Stimulated activated CD8-positive, alpha-beta memory T cell treated with anti-CD3 and anti-CD28 coated beads, Interleukin-15, amount 100 ng/mL, for 1 hour (primary cell): Measurements from ENCODE around the gene ANO1.
A peak's percentile ranks its signal among the peaks of the same experiment; 100 is the strongest.

Experiments
- DNase-seq: peaks from one replicate; pipeline ENCODE4 v3.0.0-alpha.2; 2020; ENCODE audit warnings: low read depth

The ANO1 gene

DNA sequence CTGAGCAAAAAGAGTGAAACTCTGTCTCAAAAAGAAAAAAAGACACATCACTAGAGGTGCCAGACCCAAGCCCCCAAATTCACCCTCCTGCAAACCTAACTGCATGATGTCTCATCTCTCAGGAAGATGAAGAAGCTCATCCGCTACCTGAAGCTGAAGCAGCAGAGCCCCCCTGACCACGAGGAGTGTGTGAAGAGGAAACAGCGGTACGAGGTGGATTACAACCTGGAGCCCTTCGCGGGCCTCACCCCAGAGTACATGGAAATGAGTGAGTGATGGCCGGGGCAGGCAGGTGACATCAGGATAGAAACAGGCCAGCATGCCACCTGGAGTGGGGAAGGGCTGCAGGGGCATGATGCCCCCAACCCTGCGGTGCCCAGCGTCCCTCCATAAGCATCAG, 89.0 kb downstream of the ANO1 start:
- DNase-seq = no peak

DNA sequence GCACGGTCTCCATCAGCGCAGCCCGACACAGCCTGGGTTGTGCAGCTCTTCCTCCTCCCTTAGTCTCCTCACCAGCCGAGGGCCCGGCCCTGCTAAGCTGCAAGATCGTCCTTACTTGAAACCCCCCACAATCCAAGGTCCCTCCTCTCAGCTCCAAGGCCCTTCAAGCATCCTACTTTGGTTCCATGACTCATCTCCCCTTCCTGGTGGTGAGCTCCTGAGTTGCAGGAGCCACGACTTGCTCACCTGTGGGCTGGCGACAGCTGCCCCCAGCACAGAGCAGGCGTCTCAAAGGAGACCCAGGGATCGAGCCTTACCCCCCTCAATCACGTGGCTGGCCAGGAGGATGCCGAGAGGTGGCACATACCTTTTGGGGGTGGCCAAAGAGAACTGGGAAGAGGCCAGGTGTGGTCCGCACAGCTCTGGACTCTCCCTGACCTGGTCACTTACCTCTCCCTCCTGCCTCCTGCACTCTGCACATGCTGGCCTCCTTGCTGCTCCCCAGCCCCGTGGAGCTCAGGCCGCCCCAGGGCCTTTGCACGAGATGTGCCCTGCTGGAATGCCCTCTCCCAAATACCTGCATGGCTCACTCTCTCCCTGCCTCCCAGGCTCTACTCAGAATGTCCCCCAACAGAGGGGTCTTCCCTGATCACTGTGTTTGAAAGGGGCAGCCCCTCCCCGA, 89.7 kb downstream of the ANO1 start:
- no peak for DNase-seq

DNA sequence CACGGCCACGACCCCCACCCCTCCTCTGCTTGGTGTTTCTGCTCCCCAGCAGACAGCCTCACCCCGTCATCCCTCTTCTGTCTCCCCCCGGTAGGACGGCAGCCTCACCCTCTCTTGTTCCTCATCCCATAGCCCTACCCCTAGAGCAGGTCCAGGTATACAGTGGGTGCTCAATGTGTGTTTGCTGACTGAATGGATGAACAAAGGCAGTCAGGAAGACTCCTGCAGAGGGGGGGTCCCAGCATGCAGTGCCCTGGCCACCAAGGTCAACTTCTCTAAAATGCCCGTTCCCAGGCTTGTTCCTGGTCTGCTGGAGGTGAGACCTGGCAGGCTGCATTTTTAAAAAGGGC, 90.3 kb downstream of the ANO1 start:
- DNase-seq = no peak

DNA sequence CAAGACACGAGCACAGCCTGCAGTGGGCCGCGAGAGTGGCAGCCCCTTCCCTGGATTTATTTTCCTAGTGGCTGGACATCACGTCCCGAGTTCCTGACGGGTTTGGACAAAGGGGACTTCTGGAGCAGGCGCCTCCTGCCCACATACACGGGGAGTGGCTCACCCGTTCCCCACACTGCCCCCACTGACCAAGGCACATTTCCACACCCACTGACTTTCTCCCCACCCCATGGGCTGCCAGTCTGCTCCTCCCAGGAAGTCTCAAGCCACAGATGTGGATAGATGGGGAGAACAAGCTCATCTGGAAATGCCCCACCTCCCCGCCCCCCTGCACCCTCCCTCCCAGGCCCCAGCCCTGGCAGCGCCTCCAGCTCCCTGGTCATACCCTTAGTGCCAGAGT, 91.0 kb downstream of the ANO1 start:
- DNase-seq = no peak

DNA sequence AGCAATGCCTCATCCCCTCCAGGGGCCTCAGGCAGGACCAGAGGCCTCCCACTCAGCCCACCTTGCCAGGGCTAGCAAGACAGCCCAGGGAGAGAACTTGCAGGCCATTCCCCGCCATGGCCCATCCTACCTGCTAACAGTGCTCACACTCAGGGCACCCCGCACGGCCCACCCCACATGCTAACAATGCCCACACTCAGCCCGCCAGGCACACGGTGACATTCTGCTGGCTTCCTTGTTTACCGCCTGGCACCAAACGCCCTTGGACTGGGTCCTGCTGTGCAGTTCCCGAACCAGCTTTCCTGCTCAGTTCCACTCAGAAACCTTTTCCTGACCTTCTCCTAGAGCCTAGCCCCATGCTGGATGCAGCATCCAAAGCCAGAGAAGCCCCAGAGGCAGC, 91.5 kb downstream of the ANO1 start:
- DNase-seq = no peak

DNA sequence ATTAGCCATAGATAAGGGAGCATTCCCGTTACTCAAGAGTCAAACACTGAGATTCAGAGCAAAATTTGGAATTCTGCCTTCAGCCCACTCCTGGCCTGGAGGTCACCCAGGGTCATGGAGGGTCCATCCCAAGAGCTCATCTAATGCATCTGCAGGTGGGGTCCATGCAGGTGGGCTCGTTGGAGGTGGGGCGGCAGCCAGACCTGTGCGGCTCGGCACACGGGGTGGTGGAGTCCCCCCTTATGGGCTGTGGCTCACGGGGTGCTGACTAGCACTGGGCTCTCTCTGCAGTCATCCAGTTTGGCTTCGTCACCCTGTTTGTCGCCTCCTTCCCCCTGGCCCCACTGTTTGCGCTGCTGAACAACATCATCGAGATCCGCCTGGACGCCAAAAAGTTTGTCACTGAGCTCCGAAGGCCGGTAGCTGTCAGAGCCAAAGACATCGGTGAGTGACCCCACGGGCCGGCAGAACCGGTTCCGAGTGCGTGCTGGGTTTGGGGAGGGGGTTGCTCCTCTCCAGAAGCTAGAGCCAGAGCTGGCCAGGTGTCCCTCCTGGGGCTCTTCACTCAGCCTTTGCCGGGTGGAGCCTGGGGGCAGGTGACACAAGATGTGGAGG, 92.6 kb downstream of the ANO1 start:
- DNase-seq = no peak

DNA sequence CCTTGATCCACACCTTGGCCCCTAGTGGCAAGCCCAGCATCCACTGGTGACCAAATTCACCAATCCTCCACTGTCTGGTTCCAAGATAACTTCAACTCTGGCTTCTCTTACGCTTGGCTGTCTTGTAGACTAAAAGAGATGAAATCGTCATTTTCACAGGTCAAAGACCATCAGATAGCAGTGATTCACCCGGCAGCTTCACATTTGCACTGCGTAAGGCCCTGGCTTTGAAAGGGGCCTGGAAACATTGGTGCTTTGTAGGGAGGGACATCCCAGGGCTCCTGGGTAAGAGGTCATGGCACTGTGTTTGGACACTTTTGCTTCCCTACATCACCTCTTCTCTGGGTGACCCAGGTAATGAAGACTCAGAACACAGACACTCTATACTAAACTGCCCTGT, 94.9 kb downstream of the ANO1 start:
- DNase-seq = no peak

DNA sequence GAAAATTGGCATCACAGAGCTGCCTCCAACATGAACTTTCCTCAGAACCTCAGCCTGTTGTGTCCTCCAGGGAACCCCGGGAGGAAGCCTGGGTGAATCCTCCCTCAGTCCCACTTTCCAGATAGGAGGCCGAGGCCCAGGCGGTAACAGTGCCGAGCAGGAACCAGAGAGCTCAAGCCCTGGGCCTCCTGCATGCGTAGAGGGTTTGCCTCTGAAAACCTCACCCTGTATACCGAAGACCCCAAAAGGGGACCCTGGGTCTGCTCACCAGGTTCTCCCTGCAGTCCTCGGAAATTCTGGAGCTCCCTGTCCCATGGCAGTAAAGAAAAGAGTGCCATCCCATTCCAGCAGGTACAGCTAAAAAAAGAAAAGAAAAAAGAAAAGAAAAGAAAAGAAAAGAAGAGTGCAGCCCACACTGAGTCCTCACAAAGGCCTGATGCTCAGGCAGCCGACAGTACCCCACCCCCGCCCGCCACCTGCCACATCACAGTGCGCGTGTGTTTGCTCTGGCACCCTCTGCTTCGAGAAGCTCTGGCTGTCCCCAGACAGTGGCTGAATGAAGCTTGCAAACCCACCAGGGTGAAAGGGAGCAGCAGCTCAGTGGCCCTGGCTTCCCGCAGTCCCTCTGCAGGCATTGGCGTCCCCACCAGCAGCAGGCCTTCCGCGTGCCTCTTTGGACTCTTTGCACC, 96.6 kb downstream of the ANO1 start:
- no peak for DNase-seq

DNA sequence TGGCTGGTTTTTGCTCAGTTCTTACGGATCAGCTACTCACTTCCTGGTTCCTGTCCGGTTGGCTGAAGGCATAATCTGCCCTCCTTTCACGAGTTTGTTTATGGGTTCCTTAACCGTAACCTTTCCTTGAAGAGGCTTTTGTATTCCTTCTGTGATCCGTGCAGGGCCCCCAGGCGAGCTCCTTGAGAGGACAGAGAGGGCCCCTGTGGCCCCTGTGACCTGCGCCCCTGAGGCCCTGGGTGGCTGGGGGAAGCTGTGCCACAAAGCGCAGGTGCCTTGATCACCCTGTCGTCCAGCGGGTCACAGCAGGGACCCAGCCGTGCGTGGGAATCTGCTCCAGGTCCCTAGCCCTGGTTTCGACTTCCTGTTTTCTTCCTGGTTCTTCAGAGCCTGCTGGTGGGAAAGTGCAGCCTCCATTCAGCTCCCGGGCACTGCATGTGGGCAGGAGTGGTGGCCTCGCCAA, 97.2 kb downstream of the ANO1 start:
- no peak for DNase-seq

DNA sequence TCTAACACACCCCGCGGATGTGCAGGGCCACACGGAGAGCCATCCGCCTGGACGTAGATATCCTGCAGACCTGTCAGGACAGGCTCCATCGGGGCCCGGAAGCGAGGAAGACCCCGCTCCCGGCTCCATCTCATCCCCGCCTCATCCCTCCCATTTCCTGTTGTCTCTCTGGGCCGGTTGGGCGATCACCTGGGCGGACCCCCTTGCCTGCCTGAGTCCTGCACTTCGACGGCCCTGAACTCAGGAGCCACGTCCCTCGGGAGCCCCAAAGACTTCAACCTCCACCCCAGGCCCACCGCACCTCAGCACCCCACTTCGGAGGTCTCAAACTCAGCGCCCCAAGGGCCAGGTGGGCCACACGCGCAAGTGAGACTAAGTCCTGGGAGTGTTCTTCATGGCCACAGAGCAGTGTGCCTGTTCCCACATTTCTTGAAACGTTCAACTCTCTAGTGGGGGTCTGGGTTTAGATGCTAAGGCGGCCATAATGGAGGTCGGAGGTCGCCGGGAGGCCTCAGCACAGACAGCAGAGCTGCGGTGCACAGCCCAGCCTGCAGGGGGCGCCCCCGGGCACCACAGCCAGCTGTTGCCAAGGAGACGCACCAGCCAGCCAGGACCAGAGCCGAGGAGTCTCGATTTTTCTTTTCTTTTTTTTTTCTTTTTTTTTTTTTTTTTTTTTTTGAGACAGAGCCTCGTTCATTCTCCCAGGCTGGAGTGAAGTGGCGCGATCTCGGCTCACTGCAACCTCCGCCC, 99.0 kb downstream of the ANO1 start:
- DNase-seq = peak; percentile 8

DNA sequence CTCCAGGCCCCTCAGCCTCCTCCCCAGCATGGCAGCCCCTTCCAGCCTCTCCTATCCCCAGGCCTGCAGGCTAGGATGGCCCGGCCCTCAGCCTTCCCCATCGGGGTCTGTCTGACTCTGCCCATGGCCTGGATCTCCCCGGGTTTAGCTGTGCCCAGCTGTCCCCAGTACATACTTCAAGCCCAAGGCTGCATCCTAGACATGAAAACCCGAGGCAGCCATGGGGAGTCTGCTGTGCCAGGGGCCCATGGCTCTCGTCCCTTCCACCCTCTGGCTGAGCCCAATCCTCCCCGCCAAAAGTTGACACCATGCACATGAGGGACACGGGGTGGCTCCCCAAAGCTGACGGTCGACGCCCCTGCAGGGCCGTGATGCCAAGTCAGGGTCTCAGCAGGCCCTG, 102.8 kb downstream of the ANO1 start:
- no peak for DNase-seq

DNA sequence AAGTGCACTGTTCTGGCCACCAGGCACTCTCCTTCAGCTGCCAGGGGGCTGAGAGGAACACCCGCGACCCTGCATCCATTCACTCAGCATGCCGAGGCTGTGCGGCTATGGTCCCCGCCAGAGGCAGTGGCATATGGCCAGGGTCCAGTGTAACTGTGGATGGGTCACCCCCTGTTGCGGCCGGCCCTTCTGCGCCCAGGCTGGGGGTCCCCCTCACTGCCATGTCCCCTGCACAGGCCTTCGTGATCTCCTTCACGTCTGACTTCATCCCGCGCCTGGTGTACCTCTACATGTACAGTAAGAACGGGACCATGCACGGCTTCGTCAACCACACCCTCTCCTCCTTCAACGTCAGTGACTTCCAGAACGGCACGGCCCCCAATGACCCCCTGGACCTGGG, 104.1 kb downstream of the ANO1 start:
- no peak for DNase-seq

DNA sequence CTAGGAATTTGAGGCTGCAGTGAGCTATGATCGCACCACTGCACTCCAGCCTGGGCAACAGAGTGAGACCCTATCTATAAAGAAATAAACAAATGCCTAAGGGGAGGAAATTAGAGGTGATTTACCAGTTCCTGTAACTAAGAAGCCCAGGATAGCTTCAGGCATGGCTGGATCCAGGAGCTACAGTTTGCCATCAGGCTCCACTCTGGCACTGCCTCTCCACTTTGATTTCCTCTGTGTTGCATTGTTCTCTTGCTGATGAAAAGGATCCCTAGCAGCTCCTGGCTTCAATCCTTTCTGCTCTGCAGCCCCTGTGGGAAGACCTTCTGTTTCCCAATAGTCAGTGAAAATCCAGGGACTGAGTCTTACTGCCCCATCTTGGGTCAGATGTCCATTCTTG, 104.9 kb downstream of the ANO1 start:
- DNase-seq = no peak

DNA sequence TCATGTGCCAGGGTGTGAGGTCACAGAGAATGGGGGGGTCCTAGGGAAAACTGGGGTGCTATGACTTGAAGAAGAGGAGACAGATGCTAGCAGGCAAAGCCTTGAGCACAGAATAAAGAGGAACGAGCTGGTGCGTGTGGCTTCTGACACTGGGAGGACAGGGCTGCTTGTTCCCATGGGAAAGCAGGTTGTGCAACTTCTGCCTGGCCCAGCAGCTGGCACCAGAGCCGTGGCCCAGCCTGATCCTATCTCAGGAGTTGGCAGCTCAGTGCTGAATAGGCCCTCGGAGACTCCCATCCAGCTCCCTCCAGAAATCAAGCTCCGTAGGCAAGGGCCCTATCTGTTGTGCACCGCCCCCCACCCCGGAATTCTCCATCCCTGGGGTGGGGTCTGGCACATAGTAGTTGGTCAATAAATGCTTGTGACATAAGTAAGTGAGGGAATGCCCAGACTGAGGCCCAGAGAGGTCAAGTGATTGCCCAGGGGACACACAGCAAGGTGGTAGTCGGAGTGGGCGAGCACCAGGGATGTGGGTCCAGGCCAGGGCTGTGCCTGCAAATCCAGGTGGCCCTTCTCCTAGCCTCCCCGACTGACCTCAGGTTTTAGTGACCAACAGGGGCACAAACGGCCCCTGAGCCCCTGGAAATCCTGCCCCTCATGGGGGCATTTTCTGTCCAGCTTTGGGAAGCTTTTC, 105.5 kb downstream of the ANO1 start:
- DNase-seq = no peak

DNA sequence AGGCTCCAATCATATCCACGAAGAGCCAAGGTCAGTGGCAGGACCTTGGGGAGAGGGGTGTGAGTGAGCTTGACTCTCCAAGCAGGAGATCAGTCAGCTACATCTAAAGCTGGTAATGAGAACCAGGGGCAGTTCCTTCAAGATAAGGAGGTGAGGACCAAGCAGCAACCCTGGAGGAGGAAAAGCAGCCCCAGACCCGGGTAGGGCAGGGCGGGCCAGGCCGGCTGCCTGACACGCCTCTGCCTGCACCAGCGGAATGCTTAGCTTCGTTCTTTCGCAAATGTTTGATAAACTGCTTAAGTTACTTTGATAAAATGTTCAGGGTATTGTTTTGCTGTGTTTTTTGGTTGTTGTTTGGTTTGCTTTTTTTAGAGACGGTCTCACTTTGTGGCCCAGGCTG, 106.3 kb downstream of the ANO1 start:
- DNase-seq = no peak

DNA sequence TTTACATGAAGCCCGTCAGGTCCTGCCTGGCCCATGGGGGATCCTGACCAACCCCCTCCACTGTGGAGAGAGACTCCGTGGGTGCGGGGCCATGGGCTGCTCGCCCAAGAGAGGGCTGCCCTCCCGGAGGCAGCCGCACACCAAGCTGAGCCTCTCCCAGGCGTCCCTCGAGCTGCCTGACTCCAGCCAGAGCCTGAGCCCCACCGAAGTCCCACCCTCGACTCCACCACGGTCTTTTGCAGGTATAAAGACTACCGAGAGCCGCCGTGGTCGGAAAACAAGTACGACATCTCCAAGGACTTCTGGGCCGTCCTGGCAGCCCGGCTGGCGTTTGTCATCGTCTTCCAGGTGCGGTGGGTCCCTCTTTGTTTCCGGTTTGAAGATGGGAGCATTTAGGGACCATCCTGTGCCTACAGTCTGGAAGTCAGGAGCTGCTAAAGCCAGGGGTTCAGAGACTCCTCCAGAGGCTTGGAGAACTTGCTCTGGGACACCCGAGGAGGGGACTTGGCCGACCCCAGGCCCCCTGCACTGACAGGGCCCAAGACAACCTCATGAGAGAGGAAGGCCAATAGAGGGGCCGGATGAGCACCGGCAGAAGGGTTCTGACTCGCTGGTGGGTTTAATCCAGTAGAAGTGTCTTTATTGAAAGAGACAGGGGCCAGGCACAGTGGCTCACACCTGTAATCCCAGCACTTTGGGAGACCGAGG, 107.4 kb downstream of the ANO1 start:
- DNase-seq = no peak

DNA sequence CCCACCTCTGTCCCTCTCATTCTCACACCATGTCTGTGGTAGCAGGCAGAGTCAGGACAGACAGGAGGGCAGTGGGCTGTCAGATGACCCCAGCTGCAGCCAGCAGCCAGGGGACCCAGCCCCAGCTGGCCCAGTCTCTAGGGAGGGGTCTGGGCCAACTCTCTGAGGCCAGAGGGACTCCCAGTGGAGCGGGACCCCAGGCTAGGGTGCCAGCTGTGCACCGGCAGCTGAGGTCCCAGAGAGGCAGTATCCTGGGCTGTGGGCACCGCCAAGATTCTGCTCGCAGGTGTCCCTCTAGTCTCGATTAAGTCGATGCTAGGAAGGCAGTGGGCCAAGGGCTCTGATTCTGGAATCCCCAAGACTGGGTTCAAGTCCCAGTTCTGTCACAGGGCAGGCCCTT, 108.3 kb downstream of the ANO1 start:
- DNase-seq = no peak

DNA sequence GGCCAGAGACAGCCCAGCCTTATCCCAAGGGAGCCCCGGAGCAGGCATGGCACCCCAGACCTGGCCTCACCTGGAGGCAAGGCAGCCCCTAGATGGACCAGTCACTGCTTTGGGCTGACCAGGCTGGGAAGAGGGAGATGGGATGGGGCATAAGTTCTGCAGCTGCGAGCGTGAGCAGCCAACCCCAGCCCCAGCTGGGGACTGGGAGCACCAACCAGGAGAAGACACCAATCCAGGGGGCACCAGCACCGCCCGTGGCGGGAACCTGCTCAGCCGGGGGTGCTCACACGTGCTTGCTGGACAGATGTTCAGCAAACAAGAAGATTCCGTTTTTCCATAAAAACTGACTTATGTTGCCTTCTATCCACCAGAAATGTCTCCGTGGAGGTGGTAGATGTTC, 108.8 kb downstream of the ANO1 start:
- DNase-seq = no peak

DNA sequence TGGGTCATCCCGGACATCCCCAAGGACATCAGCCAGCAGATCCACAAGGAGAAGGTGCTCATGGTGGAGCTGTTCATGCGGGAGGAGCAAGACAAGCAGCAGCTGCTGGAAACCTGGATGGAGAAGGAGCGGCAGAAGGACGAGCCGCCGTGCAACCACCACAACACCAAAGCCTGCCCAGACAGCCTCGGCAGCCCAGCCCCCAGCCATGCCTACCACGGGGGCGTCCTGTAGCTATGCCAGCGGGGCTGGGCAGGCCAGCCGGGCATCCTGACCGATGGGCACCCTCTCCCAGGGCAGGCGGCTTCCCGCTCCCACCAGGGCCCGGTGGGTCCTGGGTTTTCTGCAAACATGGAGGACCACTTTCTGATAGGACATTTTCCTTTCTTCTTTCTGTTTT, 109.7 kb downstream of the ANO1 start:
- no peak for DNase-seq

DNA sequence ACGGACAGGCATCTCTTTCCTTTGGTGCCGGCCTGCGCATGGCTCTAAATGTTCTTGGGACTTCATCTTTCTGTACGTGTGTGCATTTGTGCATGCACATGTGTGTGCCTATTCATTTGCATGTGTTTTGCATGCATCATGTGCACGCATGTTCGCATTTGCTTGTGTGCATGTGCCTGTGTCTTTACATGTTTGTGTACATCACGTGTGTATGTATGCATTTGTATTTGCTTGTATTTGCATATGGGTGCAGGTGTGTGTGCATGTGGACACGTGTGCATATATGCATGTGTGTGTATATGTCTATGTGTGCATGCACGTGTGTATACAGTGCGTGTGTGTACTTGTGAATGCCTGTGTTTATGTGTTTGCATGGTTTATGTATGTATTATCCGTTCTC, 111.5 kb downstream of the ANO1 start:
- DNase-seq = no peak

DNA sequence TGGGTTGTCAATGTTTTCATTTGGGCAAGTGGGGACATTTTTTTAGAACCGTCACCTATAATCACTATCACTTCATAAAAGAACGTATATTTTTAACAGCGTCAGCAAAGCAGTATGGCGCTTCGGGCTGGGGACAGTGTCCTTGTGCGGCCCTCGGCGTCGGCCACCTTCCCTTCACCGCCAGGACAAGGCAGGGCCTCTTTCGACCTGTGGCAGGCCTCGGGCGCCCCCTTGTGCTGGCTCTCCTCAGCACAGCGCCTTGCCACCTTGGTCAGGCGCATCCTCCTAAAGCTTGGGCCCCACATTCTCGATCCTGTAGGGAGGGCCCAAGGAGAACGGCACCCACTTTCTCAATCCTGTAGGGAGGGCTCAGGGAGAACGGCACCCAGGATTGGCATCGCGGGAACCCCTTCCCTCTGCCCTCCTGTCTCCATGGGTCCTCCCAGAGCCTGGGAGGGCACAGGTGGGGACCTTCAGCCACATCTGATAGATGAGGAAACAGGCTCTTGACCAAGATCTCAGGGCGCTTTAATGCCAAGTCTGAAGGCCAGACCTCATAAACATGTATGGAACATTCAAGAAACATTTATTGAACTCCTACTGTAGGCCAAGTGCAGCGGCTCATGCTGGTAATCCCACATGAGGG, 113.5 kb downstream of the ANO1 start:
- DNase-seq = peak; percentile 30
